Fibroblast of the aortic adventitia (primary cell): ENCODE data around the gene SLC25A44. TPM values are rescaled to one million over a fixed set of nuclear protein-coding genes. Genes with fewer than 3 reads are reported as not detected.

Source experiments
- DNase-seq: peaks from one replicate; pipeline ENCODE4 v3.0.0-alpha.2; 2010; ENCODE audit warnings: low read depth
- H3K4me3 ChIP-seq: 2 replicates; pipeline ENCODE4 v1.5.1; 2011; ENCODE audit warnings: low read depth, mild to moderate bottlenecking, control low read depth, low read length, moderate library complexity
- CTCF ChIP-seq: IDR thresholded peaks from 2 replicates; pipeline ENCODE4 v1.5.1; 2011; ENCODE audit warnings: mild to moderate bottlenecking, low read length, control low read depth, inconsistent platforms; ENCODE audit not compliant: insufficient read depth
- total RNA-seq: library from RNA; depleted of rRNA; stranded (reverse); fragments of >200 nt; gene quantifications from 2 replicates; pipeline ENCODE4 v1.2.3, GENCODE V29; 2012; ENCODE audit warnings: low replicate concordance

The SLC25A44 gene
- total RNA-seq, 1 donor = 14.5 TPM

DNA sequence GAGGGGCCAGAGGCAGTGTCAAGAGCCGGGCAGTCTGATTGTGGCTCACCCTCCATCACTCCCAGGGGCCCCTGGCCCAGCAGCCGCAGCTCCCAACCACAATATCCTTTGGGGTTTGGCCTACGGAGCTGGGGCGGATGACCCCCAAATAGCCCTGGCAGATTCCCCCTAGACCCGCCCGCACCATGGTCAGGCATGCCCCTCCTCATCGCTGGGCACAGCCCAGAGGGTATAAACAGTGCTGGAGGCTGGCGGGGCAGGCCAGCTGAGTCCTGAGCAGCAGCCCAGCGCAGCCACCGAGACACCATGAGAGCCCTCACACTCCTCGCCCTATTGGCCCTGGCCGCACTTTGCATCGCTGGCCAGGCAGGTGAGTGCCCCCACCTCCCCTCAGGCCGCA, 48.0 kb downstream of the SLC25A44 start, which contains the start of gene BGLAP:
Gene BGLAP, plus strand, starts transcription at position 259 of the 400 bp plus-strand sequence. Its CDS starts 48 bp downstream, at position 307.
- DNase-seq = no peak
- no peak within 1 kb of the TSS for H3K4me3 ChIP-seq
- TF ChIP-seq CTCF = no peak

GRCh38 chr1:156242738-156243137, 48.8 kb downstream of the SLC25A44 start:
- no peak for TF ChIP-seq CTCF
- H3K4me3 ChIP-seq = no peak overlapping the region
- DNase-seq = no peak

DNA sequence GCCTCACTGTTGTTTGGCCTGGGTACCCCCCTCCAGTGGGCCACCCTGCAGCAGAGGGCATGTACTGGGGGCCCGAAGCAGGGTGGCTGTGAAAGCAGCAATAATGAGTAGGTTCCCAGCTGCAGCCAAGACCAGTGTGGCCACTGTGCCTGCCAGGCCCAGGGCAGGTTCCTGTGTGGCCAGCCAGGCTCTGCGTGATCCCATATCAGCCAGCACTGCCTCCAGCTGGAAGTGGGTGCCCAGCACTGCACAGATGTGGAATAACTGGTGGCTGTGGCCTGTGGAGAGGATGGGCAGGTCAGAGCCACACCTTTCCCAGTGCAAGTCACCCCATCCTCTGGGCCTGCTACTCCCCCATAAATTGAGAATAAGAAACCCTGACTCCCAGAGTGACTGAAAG, 50.2 kb downstream of the SLC25A44 start:
- no peak for DNase-seq
- TF ChIP-seq CTCF = no peak
- no peak overlapping the region for H3K4me3 ChIP-seq

DNA sequence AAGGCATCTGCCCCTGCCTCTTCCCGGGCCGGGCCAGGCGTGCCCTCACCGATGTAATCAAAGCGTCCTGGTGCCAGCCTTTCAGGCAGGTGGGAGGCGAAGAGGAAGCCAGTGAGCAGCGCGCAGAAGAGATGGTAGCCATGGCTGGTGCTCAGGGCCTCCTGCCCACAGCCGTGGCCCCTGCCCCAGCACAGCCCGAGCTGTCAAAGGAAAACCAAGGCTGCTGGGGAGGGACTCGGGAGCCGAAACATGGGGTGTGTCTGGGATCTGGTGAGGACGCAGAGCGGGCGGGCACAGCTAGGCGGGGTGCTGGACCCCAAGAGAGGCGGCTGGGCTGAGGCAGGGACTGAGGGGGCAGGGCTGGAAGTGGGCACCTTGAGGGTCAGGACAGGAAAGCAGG, 50.8 kb downstream of the SLC25A44 start:
- no peak for DNase-seq
- TF ChIP-seq CTCF = no peak
- H3K4me3 ChIP-seq = no peak overlapping the region

- no peak for DNase-seq
- H3K4me3 ChIP-seq = no peak overlapping the region
- TF ChIP-seq CTCF = no peak
Observed at GRCh38 chr1:156245451-156246232, 51.7 kb downstream of the SLC25A44 start.

- no peak overlapping the region for H3K4me3 ChIP-seq
- DNase-seq = no peak
- no peak for TF ChIP-seq CTCF
Observed at GRCh38 chr1:156246241-156246780, 52.4 kb downstream of the SLC25A44 start.
